Metanephros (tissue), 1 donor: ENCODE data around the gene F2RL2. TPM values are rescaled to one million over a fixed set of nuclear protein-coding genes. Genes with fewer than 3 reads are reported as not detected.

Experiments
- total RNA-seq: library from RNA; depleted of rRNA; stranded (reverse); fragments of >200 nt; gene quantifications from one replicate; pipeline ENCODE4 v1.2.3, GENCODE V29; 2014

The F2RL2 gene
- total RNA-seq = 1.1 TPM

GRCh38 chr5:76622973-76623596, at the start of gene F2RL2:
TSS of gene F2RL2 (minus strand) at chr5:76623403. CDS start at chr5:76623230, 173 bp downstream.

Other genes with a start within 250 kb of the F2RL2 start
- gene IQGAP2, start 220.1 kb downstream of the F2RL2 start, total RNA-seq = 40.5 TPM
- 50.2 TPM for gene F2R, start 92.7 kb upstream of the F2RL2 start, total RNA-seq
- 25.9 TPM for gene F2RL1, start 195.6 kb upstream of the F2RL2 start, total RNA-seq
- gene S100Z, start 226.6 kb upstream of the F2RL2 start, total RNA-seq = 0.41 TPM